A549 (cell line): ENCODE results near the gene BORA. TPM values are rescaled to one million over a fixed set of nuclear protein-coding genes. Genes with fewer than 3 reads are reported as not detected.

Experiments used
- ATAC-seq, 2 experiments: fragments of 200-7000 bp in 1 of 2; fragments of >200 bp in 1 of 2; cut with Nextera tagmentation in 1 of 2; cut with Tn5 transposase in 1 of 2; 3 replicates each; pipeline versions ENCODE4 v1.8.0 to v1.9.1; 2018 to 2020; ENCODE audit warnings: mild to moderate bottlenecking in 1 of 2, moderate library complexity in 1 of 2
- CTCF ChIA-PET: fragments of 300-600 bp; sonication (Branson Sonifier 250); formaldehyde crosslinking; extraction: SDS; loops from one replicate; lab custom pipeline; 2021; ENCODE audit warnings: antibody characterized with exemption, inconsistent platforms; lab: Yijun Ruan, JAX
- POLR2A ChIA-PET: fragments of 350-600 bp; formaldehyde crosslinking; extraction: SDS; loops from one replicate; lab custom pipeline; 2021; ENCODE audit warnings: antibody characterized with exemption, inconsistent platforms; lab: Yijun Ruan, JAX
- DNase-seq, 2 experiments: peaks; one replicate each; pipeline versions ENCODE4 v3.0.0 to v3.0.0-alpha.2; 2011 to 2016; ENCODE audit warnings: low read depth in 1 of 2, low spot score in 1 of 2
- FAIRE-seq: peaks from 2 replicates; lab custom pipeline; 2011; peaks lifted over from hg19 to GRCh38; lab: Jason Lieb, UNC
- H3K27ac ChIP-seq, 2 experiments: fragments of >200 bp; sonication (Bioruptor Twin); formaldehyde crosslinking; 3 replicates each; pipeline ENCODE4 v1.5.1; 2016 to 2017
- H3K4me1 ChIP-seq: fragments of >200 bp; sonication (Bioruptor Twin); formaldehyde crosslinking; 3 replicates; pipeline ENCODE4 v1.6.1; 2016
- H3K4me2 ChIP-seq: fragments of >200 bp; sonication (Bioruptor Twin); formaldehyde crosslinking; 3 replicates; pipeline ENCODE4 v1.6.1; 2016
- H3K4me3 ChIP-seq: fragments of >200 bp; sonication (Bioruptor Twin); formaldehyde crosslinking; 3 replicates; pipeline ENCODE4 v1.5.1; 2016
- H3K9me3 ChIP-seq: fragments of >200 bp; sonication (Bioruptor Twin); formaldehyde crosslinking; 3 replicates; pipeline ENCODE4 v1.6.1; 2016
- BCL3 ChIP-seq: fragments of >200 bp; sonication (Bioruptor Twin); formaldehyde crosslinking; IDR thresholded peaks from 3 replicates; pipeline ENCODE4 v1.6.1; 2016
- CHD2 ChIP-seq: fragments of 150-350 bp; IDR thresholded peaks from 2 replicates; pipeline ENCODE4 v1.6.1; 2014; ENCODE audit warnings: low read length; ENCODE audit not compliant: partially characterized antibody
- CHD4 ChIP-seq: fragments of 200-600 bp; sonication (generic); IDR thresholded peaks from 2 replicates; pipeline ENCODE4 v1.6.1; 2016; ENCODE audit warnings: antibody characterized with exemption, mild to moderate bottlenecking, borderline replicate concordance
- E2F6 ChIP-seq: IDR thresholded peaks from 2 replicates; pipeline ENCODE4 v1.6.1; 2012; ENCODE audit warnings: low read depth, borderline replicate concordance
- EHF ChIP-seq: fragments of 250-450 bp; sonication (Bioruptor Pico); IDR thresholded peaks from 2 replicates; pipeline ENCODE4 v1.5.0; 2020; ENCODE audit warnings: mild to moderate bottlenecking
- EP300 ChIP-seq, 2 experiments: fragments of >200 bp; sonication (Bioruptor Twin); formaldehyde crosslinking; IDR thresholded peaks; 2 replicates in 1 of 2; 3 replicates in 1 of 2; pipeline ENCODE4 v1.6.1; 2016 to 2017
- ESRRA ChIP-seq: fragments of 150-350 bp; IDR thresholded peaks from 2 replicates; pipeline ENCODE4 v1.6.1; 2014; ENCODE audit warnings: mild to moderate bottlenecking, low read length, borderline replicate concordance
- FOSB ChIP-seq: fragments of 250-450 bp; sonication (Bioruptor Pico); IDR thresholded peaks from 2 replicates; pipeline ENCODE4 v1.5.0; 2020; ENCODE audit warnings: mild to moderate bottlenecking, moderate library complexity
- FOXS1 ChIP-seq: fragments of 250-450 bp; sonication (Bioruptor Pico); IDR thresholded peaks from 2 replicates; pipeline ENCODE4 v1.5.0; 2020; ENCODE audit warnings: mild to moderate bottlenecking, moderate library complexity
- GATA3 ChIP-seq: IDR thresholded peaks from 2 replicates; pipeline ENCODE4 v1.6.1; 2012; ENCODE audit warnings: borderline replicate concordance
- HOXB5 ChIP-seq: fragments of 250-450 bp; sonication (Bioruptor Pico); IDR thresholded peaks from 2 replicates; pipeline ENCODE4 v1.5.0; 2020; ENCODE audit warnings: mild to moderate bottlenecking, moderate library complexity
- JUN ChIP-seq, 2 experiments: fragments of >200 bp; sonication (Bioruptor Twin); formaldehyde crosslinking; IDR thresholded peaks; 2 replicates in 1 of 2; 3 replicates in 1 of 2; pipeline ENCODE4 v1.6.1; 2016 to 2017
- JUNB ChIP-seq: fragments of >200 bp; sonication (Bioruptor Twin); formaldehyde crosslinking; IDR thresholded peaks from 2 replicates; pipeline ENCODE4 v1.6.1; 2016
- KDM5A ChIP-seq: fragments of 200-600 bp; sonication (generic); IDR thresholded peaks from 2 replicates; pipeline ENCODE4 v1.6.1; 2016; ENCODE audit warnings: antibody characterized with exemption, mild to moderate bottlenecking
- MAX ChIP-seq: IDR thresholded peaks from 2 replicates; pipeline ENCODE4 v1.6.1; 2012
- MYC ChIP-seq: IDR thresholded peaks from 2 replicates; pipeline ENCODE4 v1.6.1; 2012; ENCODE audit warnings: mild to moderate bottlenecking, inconsistent platforms, low read length, improper control_type of control experiment, borderline replicate concordance
- PHF8 ChIP-seq: fragments of 200-600 bp; sonication (generic); IDR thresholded peaks from 2 replicates; pipeline ENCODE4 v1.6.1; 2016; ENCODE audit warnings: low read depth, mild to moderate bottlenecking, antibody characterized with exemption, moderate library complexity, borderline replicate concordance
- POLR2A ChIP-seq: IDR thresholded peaks from 2 replicates; pipeline ENCODE4 v1.6.1; 2012; ENCODE audit warnings: mild to moderate bottlenecking, low read length
- RCOR1 ChIP-seq: fragments of 150-350 bp; IDR thresholded peaks from 2 replicates; pipeline ENCODE4 v1.6.1; 2014; ENCODE audit warnings: antibody characterized with exemption, low read length, low read depth
- REST ChIP-seq: fragments of 200-600 bp; sonication (generic); IDR thresholded peaks from 2 replicates; pipeline ENCODE4 v1.6.1; 2016; ENCODE audit warnings: antibody characterized with exemption, mild to moderate bottlenecking, moderate library complexity
- TP53 ChIP-seq: fragments of 250-450 bp; sonication (Bioruptor Pico); IDR thresholded peaks from 2 replicates; pipeline ENCODE4 v1.5.0; 2021; ENCODE audit warnings: mild to moderate bottlenecking, moderate library complexity
- ZC3H11A ChIP-seq: fragments of 450-650 bp; IDR thresholded peaks from 2 replicates; pipeline ENCODE4 v1.6.1; 2014; ENCODE audit warnings: antibody characterized with exemption, mild to moderate bottlenecking
- WGBS: methylation state at CpG from one replicate; pipeline ENCODE4 v1.1.6; 2017; ENCODE audit errors: missing lambda C conversion rate; 5-methylcytosine and 5-hydroxymethylcytosine counted together
- polyA plus RNA-seq, 4 experiments: library from polyadenylated mRNA; depleted of rRNA in 3 of 4; stranded (reverse); fragments of >200 nt; fragmentation: RNase III in 1 of 4; extraction: RNeasy Plus Mini Kit Qiagen cat#74134 plus additional on column Dnase treatment in 1 of 4; gene quantifications; 2 replicates in 3 of 4; 3 replicates in 1 of 4; pipeline ENCODE4 v1.2.3, GENCODE V29; 2011 to 2017

Gene BORA
- polyA plus RNA-seq, 2 of the 4 experiments (the other 2 are of a cell fraction): 7.1 to 8.4 TPM

GRCh38 chr13:72781451-72782439 is 54.0 kb downstream of the BORA start, which contains the start of the genes DIS3 and PIBF1:
DIS3 (minus strand) TSS chr13:72781900; CDS start chr13:72781832, 68 bp downstream.
PIBF1 (plus strand) TSS chr13:72782133; CDS start chr13:72783470, 1,337 bp downstream.
- TF ChIP-seq REST (peak; percentile 69), FOSB (CRISPR knock-in tag) (no peak), EHF (CRISPR knock-in tag) (no peak), RCOR1 (no peak), POLR2A (peak; percentile 46; the same call in 1 of the 2 replicates), KDM5A (peak; percentile 72), BCL3 (peak; percentile 73; the same call in 1 of the 3 replicates), E2F6 (no peak), MAX (peak; percentile 57; the same call in 1 of the 2 replicates), CHD4 (no peak), JUNB (no peak), MYC (peak; percentile 49; the same call in 1 of the 2 replicates), PHF8 (peak; percentile 54; the same call in 1 of the 2 replicates), CHD2 (peak; percentile 78), FOXS1 (no peak), HOXB5 (CRISPR knock-in tag) (no peak), EP300 (IDR thresholded peaks at IDR 0.05) (no peak), GATA3 (peak; percentile 16; the same call in 1 of the 2 replicates), ZC3H11A (no peak), ESRRA (no peak), TP53 (CRISPR knock-in tag) (no peak), JUN (IDR thresholded peaks at IDR 0.05) (peak; percentile 46 to 67; a peak in 2 of 5 replicates)
- Histone ChIP-seq H3K4me2 (peak within 1 kb of the TSS; percentile 92), H3K4me1 (peaks cover 21% of the 10 kb centered on the region; the same call in 2 of the 3 replicates), H3K27ac (peak within 1 kb of the TSS; percentile 84 to 92), H3K4me3 (peak within 1 kb of the TSS; percentile 78), H3K9me3 (no peaks in the 10 kb centered on the region)
- ChIA-PET CTCF (no interaction called here), POLR2A (interaction anchor here (0.8 kb wide), 1 partner anchor 277 kb away, joined by 3 read pairs; the partner anchor contains the start of gene KLF5)
- ATAC-seq: peak; percentile 99
- WGBS: under 1% methylated on average over 34 of the region's 81 CpGs
- FAIRE-seq: peak; percentile 46
- peak; percentile 86 to 97 for DNase-seq
